Ovary (tissue), 3 donors: ENCODE measurements around the gene NUDT6.

Experiments
- EP300 ChIP-seq: sonication (generic); formaldehyde crosslinking; IDR thresholded peaks from one replicate; pipeline ENCODE4 v1.6.1; 2017; ENCODE audit warnings: antibody characterized with exemption
- POLR2A ChIP-seq: fragments of 450-650 bp; IDR thresholded peaks from one replicate; pipeline ENCODE4 v1.6.1; 2017; ENCODE audit warnings: antibody characterized with exemption, mild to moderate bottlenecking, moderate library complexity
- TF ChIP-seq, protein P1 (sequence below), 3 donors: fragments of 450-650 bp in 2 of 3; fragments of 200-600 bp in 1 of 3; IDR thresholded peaks; one replicate each; pipeline versions ENCODE4 v1.5.1 to v1.8.0; 2016 to 2022; ENCODE audit warnings: antibody characterized with exemption in 3 of 3, mild to moderate bottlenecking in 1 of 3
- donor health status: DM: no; HTN: no; CAD: no.

DNA sequence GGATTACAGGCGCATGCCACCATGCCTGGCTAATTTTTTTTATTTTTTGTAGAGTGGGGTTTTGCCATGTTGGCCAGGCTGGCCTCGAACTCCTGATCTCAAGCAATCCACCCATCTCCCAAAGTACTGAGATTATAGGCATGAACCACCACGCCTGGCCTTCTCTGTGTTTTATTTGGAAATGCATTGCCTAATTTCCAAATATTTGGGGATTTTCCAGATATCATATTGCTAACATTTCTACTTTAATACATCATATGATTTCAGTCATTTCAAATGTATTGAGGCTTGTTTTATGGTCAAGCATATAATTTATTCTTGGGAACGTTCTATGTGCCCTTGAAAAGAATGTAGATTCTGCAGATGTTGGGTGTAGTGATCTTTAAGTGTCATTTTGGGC lies 57.0 kb downstream of the NUDT6 start:
- no peak for TF ChIP-seq EP300
- TF ChIP-seq POLR2A: no peak
- TF ChIP-seq, protein P1, sequence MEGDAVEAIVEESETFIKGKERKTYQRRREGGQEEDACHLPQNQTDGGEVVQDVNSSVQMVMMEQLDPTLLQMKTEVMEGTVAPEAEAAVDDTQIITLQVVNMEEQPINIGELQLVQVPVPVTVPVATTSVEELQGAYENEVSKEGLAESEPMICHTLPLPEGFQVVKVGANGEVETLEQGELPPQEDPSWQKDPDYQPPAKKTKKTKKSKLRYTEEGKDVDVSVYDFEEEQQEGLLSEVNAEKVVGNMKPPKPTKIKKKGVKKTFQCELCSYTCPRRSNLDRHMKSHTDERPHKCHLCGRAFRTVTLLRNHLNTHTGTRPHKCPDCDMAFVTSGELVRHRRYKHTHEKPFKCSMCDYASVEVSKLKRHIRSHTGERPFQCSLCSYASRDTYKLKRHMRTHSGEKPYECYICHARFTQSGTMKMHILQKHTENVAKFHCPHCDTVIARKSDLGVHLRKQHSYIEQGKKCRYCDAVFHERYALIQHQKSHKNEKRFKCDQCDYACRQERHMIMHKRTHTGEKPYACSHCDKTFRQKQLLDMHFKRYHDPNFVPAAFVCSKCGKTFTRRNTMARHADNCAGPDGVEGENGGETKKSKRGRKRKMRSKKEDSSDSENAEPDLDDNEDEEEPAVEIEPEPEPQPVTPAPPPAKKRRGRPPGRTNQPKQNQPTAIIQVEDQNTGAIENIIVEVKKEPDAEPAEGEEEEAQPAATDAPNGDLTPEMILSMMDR (IDR thresholded peaks at IDR 0.05): no peak
